Measurements from ENCODE around the gene MMP11. TPM values are rescaled to one million over a fixed set of nuclear protein-coding genes. Genes with fewer than 3 reads are reported as not detected.

MMP11 gene
- total RNA-seq, 4 donors from 2014 or later = 2.8 to 6.5 (median 5.4) TPM

DNA sequence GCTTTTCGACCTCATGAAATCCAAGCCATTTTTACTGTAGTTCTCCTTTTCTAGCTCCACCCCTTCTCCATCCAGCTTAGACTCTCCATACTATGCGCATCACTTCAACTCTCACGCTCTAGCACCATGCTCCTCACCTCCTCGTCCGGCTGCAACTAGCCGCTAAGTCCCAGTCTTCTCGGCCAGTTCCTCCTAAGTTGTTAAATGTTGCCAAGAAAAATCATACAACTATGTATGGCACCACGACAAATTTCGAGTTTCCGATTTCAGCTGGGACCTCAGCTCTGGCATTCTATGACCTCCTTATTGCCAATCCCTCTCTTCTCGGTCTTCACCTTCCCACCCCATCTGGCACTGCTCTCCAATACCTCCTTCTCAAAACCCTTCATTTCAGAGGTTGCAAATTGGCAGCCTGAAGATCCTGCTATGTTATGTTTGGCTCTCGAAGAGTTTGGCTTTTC lies 22.8 kb upstream of the MMP11 start:
- H3K9me3 ChIP-seq = no peaks in the 10 kb centered on the region
- peak overlapping the region in 2 of 4 donors; percentile 91 to 92 for H3K27ac ChIP-seq (replicated peaks in 1 of 4)
- peaks cover 0 to 9% (median 5%) of the 10 kb centered on the region in 4 donors for H3K36me3 ChIP-seq
- peaks cover 10 to 26% (median 22%) of the 10 kb centered on the region in 4 donors for H3K4me1 ChIP-seq
- peak overlapping the region; percentile 61 to 90 (median 86) for H3K4me3 ChIP-seq
- TF ChIP-seq POLR2A (IDR thresholded peaks at IDR 0.05; ENCODE audit: low read depth) = no peak
- TF ChIP-seq, protein P1, sequence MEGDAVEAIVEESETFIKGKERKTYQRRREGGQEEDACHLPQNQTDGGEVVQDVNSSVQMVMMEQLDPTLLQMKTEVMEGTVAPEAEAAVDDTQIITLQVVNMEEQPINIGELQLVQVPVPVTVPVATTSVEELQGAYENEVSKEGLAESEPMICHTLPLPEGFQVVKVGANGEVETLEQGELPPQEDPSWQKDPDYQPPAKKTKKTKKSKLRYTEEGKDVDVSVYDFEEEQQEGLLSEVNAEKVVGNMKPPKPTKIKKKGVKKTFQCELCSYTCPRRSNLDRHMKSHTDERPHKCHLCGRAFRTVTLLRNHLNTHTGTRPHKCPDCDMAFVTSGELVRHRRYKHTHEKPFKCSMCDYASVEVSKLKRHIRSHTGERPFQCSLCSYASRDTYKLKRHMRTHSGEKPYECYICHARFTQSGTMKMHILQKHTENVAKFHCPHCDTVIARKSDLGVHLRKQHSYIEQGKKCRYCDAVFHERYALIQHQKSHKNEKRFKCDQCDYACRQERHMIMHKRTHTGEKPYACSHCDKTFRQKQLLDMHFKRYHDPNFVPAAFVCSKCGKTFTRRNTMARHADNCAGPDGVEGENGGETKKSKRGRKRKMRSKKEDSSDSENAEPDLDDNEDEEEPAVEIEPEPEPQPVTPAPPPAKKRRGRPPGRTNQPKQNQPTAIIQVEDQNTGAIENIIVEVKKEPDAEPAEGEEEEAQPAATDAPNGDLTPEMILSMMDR (IDR thresholded peaks at IDR 0.05) = no peak
- no peak for TF ChIP-seq POLR2AphosphoS5 (IDR thresholded peaks at IDR 0.05)
- TF ChIP-seq EP300 (IDR thresholded peaks at IDR 0.05) = no peak
- WGBS = 66% methylated on average over 12 of the region's 12 CpGs
- H3K27me3 ChIP-seq = no peaks in the 10 kb centered on the region
- no peak for DNase-seq (ENCODE audit: extremely low spot score)
- intact Hi-C loops (cut with DNase I) = loop anchor here (5.0 kb wide), 1 partner anchor 33 kb away; no protein-coding TSS in a partner anchor

DNA sequence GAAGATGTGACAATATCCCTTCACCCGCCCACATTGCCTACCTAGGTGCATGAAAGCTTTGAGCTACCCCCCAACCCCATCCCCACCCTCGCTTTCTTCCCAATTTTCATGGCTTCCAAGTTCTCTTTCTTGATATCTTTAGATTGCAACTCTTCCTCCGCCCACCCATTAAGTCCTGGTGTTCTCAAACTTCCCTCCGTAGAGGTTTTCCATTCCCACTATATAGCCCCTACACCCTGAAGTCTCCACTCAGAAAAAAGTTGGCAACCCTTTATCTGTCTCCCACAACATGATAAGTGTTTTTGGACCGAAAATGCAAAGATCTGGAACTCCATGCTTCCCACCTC lies 22.3 kb upstream of the MMP11 start:
- WGBS = 38% methylated on average over 5 of the region's 5 CpGs
- no peaks in the 10 kb centered on the region for H3K9me3 ChIP-seq
- H3K36me3 ChIP-seq = peaks cover 0 to 4% (median under 1%) of the 10 kb centered on the region in 4 donors
- DNase-seq (ENCODE audit: extremely low spot score) = no peak
- H3K4me3 ChIP-seq = peak overlapping the region; percentile 61 to 90 (median 86)
- H3K27ac ChIP-seq (replicated peaks in 1 of 4) = peak overlapping the region; percentile 88 to 92 (median 92)
- H3K4me1 ChIP-seq = peaks cover 10 to 26% (median 22%) of the 10 kb centered on the region in 4 donors
- no peaks in the 10 kb centered on the region for H3K27me3 ChIP-seq
- TF ChIP-seq EP300 (IDR thresholded peaks at IDR 0.05) (no peak), POLR2A (IDR thresholded peaks at IDR 0.05; ENCODE audit: low read depth) (no peak), POLR2AphosphoS5 (IDR thresholded peaks at IDR 0.05) (no peak)
- TF ChIP-seq, protein P1 (IDR thresholded peaks at IDR 0.05) = no peak
- intact Hi-C loops (cut with DNase I) = loop anchor here (5.0 kb wide), 1 partner anchor 33 kb away; no protein-coding TSS in a partner anchor

DNA sequence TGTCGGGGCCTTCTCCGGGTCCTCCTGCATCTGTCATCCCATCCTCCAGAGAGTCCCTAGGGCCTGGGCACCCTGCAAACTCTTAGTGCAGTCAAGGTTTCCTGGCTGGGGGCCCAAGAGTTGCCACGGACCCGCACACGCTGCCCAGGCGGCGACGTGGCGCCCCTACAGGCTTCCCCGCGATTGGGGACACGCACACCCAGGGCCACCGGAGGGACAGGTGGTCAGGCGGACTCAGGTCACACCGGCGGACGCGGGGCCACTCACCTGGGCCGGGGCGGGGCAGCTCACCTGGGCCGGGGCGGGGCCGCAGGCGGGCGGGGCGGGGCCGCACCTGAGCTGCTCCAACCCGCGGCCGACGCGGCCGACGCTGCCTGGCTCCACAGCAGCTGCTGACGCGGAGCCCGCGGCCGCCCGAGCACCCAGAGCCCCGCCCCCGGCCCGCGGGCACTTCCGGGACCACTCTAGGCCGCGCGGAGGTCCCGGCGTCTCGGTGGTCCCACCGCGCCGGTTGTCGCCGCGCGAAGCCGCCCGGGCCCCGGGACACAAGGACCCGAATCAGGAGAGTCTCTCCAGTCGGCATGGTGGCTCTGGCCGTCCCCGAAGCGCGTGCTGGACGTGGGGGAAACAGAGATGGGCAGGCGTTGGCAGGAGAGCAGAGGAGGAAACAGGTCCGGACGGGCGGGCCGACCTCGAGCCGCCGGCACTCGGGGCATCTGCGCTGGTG lies 21.8 kb upstream of the MMP11 start, which contains the start of gene ZNF70:
ZNF70 (minus strand) TSS at position 399 of the 727 bp plus-strand sequence. CDS start 5,972 bp downstream, outside the sequence.
- WGBS = under 1% methylated on average over 32 of the region's 78 CpGs
- DNase-seq (ENCODE audit: extremely low spot score) = no peak
- H3K27me3 ChIP-seq = no peaks in the 10 kb centered on the region
- no peaks in the 10 kb centered on the region for H3K36me3 ChIP-seq
- peak within 1 kb of the TSS; percentile 61 to 90 (median 86) for H3K4me3 ChIP-seq
- H3K9me3 ChIP-seq = no peaks in the 10 kb centered on the region
- H3K27ac ChIP-seq (replicated peaks in 1 of 4) = peak within 1 kb of the TSS; percentile 88 to 92 (median 92)
- H3K4me1 ChIP-seq = peaks cover 10 to 26% (median 22%) of the 10 kb centered on the region in 4 donors
- TF ChIP-seq POLR2A (IDR thresholded peaks at IDR 0.05; ENCODE audit: low read depth) = peak; percentile 48
- no peak for TF ChIP-seq EP300 (IDR thresholded peaks at IDR 0.05)
- peak; percentile 71 to 85 for TF ChIP-seq POLR2AphosphoS5 (IDR thresholded peaks at IDR 0.05)
- TF ChIP-seq, protein P1 (IDR thresholded peaks at IDR 0.05) = peak in 1 of 3 experiments; percentile 26
- intact Hi-C loops (cut with DNase I) = loop anchor here (5.0 kb wide), 1 partner anchor 34 kb away; no protein-coding TSS in a partner anchor

DNA sequence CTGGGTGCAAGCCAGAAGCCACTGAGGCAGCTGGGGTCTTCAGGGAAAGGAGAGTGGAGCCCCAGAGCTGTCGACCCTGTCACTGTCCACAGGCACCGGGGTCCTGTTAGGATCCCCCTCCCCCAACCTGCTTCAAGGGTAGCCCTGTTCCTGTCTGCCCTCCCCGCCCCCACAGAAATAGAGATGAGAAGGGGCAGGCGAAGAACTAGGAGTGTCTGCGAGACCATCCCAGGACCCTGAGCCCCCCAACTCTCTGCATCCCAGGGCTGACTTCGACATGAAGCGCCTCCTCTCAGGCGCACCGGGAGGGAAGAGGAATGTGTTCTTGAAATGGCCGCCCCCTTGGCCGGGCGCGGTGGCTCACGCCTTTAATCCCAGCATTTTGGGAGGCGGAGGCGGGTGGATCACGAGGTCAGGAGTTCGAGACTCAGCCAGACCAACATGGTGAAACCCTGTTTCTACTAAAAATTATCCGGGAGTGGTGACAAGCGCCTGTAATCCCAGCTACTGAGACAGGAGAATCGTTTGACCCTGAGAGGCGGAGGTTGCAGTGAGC lies 21.1 kb upstream of the MMP11 start:
- Histone ChIP-seq H3K27me3 (no peaks in the 10 kb centered on the region), H3K27ac (replicated peaks in 1 of 4) (peak overlapping the region; percentile 88 to 92 (median 92)), H3K9me3 (no peaks in the 10 kb centered on the region), H3K4me3 (peak overlapping the region; percentile 61 to 90 (median 86)), H3K36me3 (no peaks in the 10 kb centered on the region), H3K4me1 (peaks cover 10 to 26% (median 22%) of the 10 kb centered on the region in 4 donors)
- WGBS = 22% methylated on average over 19 of the region's 22 CpGs
- intact Hi-C loops (cut with DNase I) = loop anchor here (5.0 kb wide), 1 partner anchor 34 kb away; no protein-coding TSS in a partner anchor
- TF ChIP-seq POLR2A (IDR thresholded peaks at IDR 0.05; ENCODE audit: low read depth) = no peak
- TF ChIP-seq, protein P1 (IDR thresholded peaks at IDR 0.05) = no peak
- no peak for TF ChIP-seq POLR2AphosphoS5 (IDR thresholded peaks at IDR 0.05)
- TF ChIP-seq EP300 (IDR thresholded peaks at IDR 0.05) = no peak
- DNase-seq (ENCODE audit: extremely low spot score) = no peak
